Uterus (tissue), 2 donors: ENCODE data around the gene PDE6B.

Experiments used
- POLR2A ChIP-seq, 2 donors: fragments of 450-650 bp; IDR thresholded peaks; one replicate each; pipeline ENCODE4 v1.6.1; 2016; ENCODE audit warnings: antibody characterized with exemption in 2 of 2, mild to moderate bottlenecking in 1 of 2, moderate library complexity in 1 of 2
- TF ChIP-seq, protein P1 (sequence below), 4 experiments: fragments of 200-600 bp in 2 of 4; fragments of 450-650 bp in 2 of 4; sonication (generic) in 2 of 4; IDR thresholded peaks; one replicate each; pipeline ENCODE4 v1.5.1; 2016 to 2019; ENCODE audit warnings: antibody characterized with exemption in 4 of 4, mild to moderate bottlenecking in 2 of 4, moderate library complexity in 1 of 4

- TF ChIP-seq, protein P1, sequence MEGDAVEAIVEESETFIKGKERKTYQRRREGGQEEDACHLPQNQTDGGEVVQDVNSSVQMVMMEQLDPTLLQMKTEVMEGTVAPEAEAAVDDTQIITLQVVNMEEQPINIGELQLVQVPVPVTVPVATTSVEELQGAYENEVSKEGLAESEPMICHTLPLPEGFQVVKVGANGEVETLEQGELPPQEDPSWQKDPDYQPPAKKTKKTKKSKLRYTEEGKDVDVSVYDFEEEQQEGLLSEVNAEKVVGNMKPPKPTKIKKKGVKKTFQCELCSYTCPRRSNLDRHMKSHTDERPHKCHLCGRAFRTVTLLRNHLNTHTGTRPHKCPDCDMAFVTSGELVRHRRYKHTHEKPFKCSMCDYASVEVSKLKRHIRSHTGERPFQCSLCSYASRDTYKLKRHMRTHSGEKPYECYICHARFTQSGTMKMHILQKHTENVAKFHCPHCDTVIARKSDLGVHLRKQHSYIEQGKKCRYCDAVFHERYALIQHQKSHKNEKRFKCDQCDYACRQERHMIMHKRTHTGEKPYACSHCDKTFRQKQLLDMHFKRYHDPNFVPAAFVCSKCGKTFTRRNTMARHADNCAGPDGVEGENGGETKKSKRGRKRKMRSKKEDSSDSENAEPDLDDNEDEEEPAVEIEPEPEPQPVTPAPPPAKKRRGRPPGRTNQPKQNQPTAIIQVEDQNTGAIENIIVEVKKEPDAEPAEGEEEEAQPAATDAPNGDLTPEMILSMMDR (IDR thresholded peaks at IDR 0.05), result no peak
- TF ChIP-seq POLR2A (IDR thresholded peaks at IDR 0.05), result no peak
These were observed 8.0 kb downstream of the PDE6B start for GRCh38 chr4:633406-633805.
